HepG2 (cell line): ENCODE measurements around the gene SHISA9. TPM values are rescaled to one million over a fixed set of nuclear protein-coding genes. Genes with fewer than 3 reads are reported as not detected.

Experiments
- ATAC-seq: fragments of 200-7000 bp; cut with Tn5 transposase; 3 replicates; pipeline ENCODE4 v1.9.1; 2020; ENCODE audit warnings: mild to moderate bottlenecking, moderate library complexity
- BruUV-seq: library from RNA; stranded (reverse); fragments of 400-500 nt; replicated peaks from 2 replicates; lab custom pipeline; 2021; lab: Mats Ljungman, UMichigan
- CTCF ChIA-PET: fragments of 300-600 bp; formaldehyde crosslinking; extraction: SDS; loops from one replicate; lab custom pipeline; 2021; ENCODE audit warnings: low total read pairs, inconsistent platforms, low intra/inter-chr PET ratio; lab: Yijun Ruan, JAX
- POLR2A ChIA-PET: fragments of 350-600 bp; sonication (Branson Sonifier 250); formaldehyde crosslinking; loops from one replicate; lab custom pipeline; 2020; ENCODE audit warnings: antibody characterized with exemption, inconsistent platforms; lab: Yijun Ruan, JAX
- DNase-seq: peaks from one replicate; pipeline ENCODE4 v3.0.0-alpha.2; 2015; ENCODE audit warnings: low spot score
- FAIRE-seq: peaks from 3 replicates; lab custom pipeline; 2011; peaks lifted over from hg19 to GRCh38; lab: Jason Lieb, UNC
- H2AFZ ChIP-seq: one replicate; pipeline ENCODE4 v1.6.1; 2011; ENCODE audit warnings: low read length, inconsistent platforms
- H3K27ac ChIP-seq: fragments of 300-600 bp; 3 replicates; pipeline ENCODE4 v1.8.0; 2011; ENCODE audit warnings: mixed run types, mild to moderate bottlenecking, mixed read lengths, low read length, inconsistent platforms; ENCODE audit not compliant: insufficient read depth; ENCODE audit errors: extremely low read length
- H3K27me3 ChIP-seq, 2 experiments: fragments of 200-600 bp in 1 of 2; 2 replicates in 1 of 2; 3 replicates in 1 of 2; pipeline versions ENCODE4 v1.6.0 to v1.8.0; 2011; ENCODE audit warnings: low read length in 2 of 2, mild to moderate bottlenecking in 2 of 2, moderate library complexity in 2 of 2, inconsistent platforms in 1 of 2; ENCODE audit not compliant: insufficient read depth in 2 of 2, control insufficient read depth in 1 of 2
- H3K36me3 ChIP-seq, 2 experiments: fragments of 200-600 bp in 1 of 2; replicated peaks in 1 of 2; 2 replicates in 1 of 2; 3 replicates in 1 of 2; pipeline versions ENCODE4 v1.5.1 to v1.8.0; 2011; ENCODE audit warnings: low read length in 2 of 2, inconsistent platforms in 1 of 2; ENCODE audit not compliant: insufficient read depth in 2 of 2, control insufficient read depth in 1 of 2
- H3K4me1 ChIP-seq: 2 replicates; pipeline ENCODE4 v1.5.1; 2012; ENCODE audit warnings: low read length, inconsistent platforms; ENCODE audit not compliant: insufficient read depth
- H3K4me2 ChIP-seq: 2 replicates; pipeline ENCODE4 v1.6.0; 2011; ENCODE audit warnings: low read depth, low read length, inconsistent platforms
- H3K4me3 ChIP-seq, 3 experiments: fragments of 200-600 bp in 1 of 3; sonication (generic), shearing (Covaris generic) in 1 of 3; replicated peaks in 1 of 3; 2 replicates each; pipeline ENCODE4 v1.5.1; 2011 to 2016; ENCODE audit warnings: low read length in 3 of 3, inconsistent platforms in 2 of 3, low read depth in 2 of 3, mild to moderate bottlenecking in 2 of 3, control low read depth in 1 of 3, mixed read lengths in 1 of 3; ENCODE audit not compliant: insufficient read depth in 1 of 3
- H3K79me2 ChIP-seq: one replicate; pipeline ENCODE4 v1.6.1; 2011; ENCODE audit warnings: low read length, inconsistent platforms; ENCODE audit not compliant: insufficient read depth
- H3K9ac ChIP-seq: 2 replicates; pipeline ENCODE4 v1.6.0; 2011; ENCODE audit warnings: mild to moderate bottlenecking, low read depth, low read length, inconsistent platforms; ENCODE audit not compliant: insufficient read depth
- H3K9me3 ChIP-seq: 2 replicates; pipeline ENCODE4 v1.5.1; 2012; ENCODE audit warnings: mild to moderate bottlenecking, low read length
- H4K20me1 ChIP-seq: 2 replicates; pipeline ENCODE4 v1.6.0; 2011; ENCODE audit warnings: inconsistent platforms, mild to moderate bottlenecking, low read length, moderate library complexity; ENCODE audit not compliant: insufficient read depth
- AKAP8 ChIP-seq: sonication (generic); formaldehyde crosslinking; IDR thresholded peaks from 2 replicates; pipeline ENCODE4 v1.5.1; 2020; ENCODE audit warnings: mild to moderate bottlenecking, missing genetic modification reagents
- DMAP1 ChIP-seq: IDR thresholded peaks from 2 replicates; pipeline ENCODE4 v1.6.1; 2016
- HMG20B ChIP-seq: conservative IDR thresholded peaks from 2 replicates; pipeline ENCODE4 v1.6.1; 2016; ENCODE audit warnings: missing genetic modification reagents, missing compliant biosample characterization
- KDM4B ChIP-seq: sonication (generic); formaldehyde crosslinking; IDR thresholded peaks from 2 replicates; pipeline ENCODE4 v1.4.0; 2020; ENCODE audit warnings: missing genetic modification reagents
- MBNL3 ChIP-seq: fragments of 250-450 bp; sonication (Bioruptor Pico); conservative IDR thresholded peaks from 2 replicates; pipeline ENCODE4 v1.8.0; 2022; ENCODE audit warnings: mild to moderate bottlenecking, inconsistent platforms
- NR1H2 ChIP-seq: sonication (generic); formaldehyde crosslinking; IDR thresholded peaks from 2 replicates; pipeline ENCODE4 v1.8.1; 2022; ENCODE audit warnings: low read depth, missing genetic modification reagents, borderline replicate concordance
- SOX13 ChIP-seq, 3 experiments: fragments of 450-650 bp in 1 of 3; sonication (generic) in 1 of 3; formaldehyde crosslinking in 1 of 3; IDR thresholded peaks in 2 of 3; conservative IDR thresholded peaks in 1 of 3; 2 replicates each; pipeline versions ENCODE4 v1.5.0 to v1.6.1; 2016 to 2020; ENCODE audit warnings: antibody characterized with exemption in 1 of 3, mild to moderate bottlenecking in 1 of 3, missing compliant biosample characterization in 1 of 3, missing genetic modification reagents in 1 of 3, moderate library complexity in 1 of 3
- ZBTB1 ChIP-seq: sonication (generic); formaldehyde crosslinking; IDR thresholded peaks from 2 replicates; pipeline ENCODE4 v1.4.0; 2020; ENCODE audit warnings: missing genetic modification reagents, borderline replicate concordance
- ZBTB7B ChIP-seq: sonication (generic); formaldehyde crosslinking; IDR thresholded peaks from 2 replicates; pipeline ENCODE4 v1.4.0; 2020; ENCODE audit warnings: missing genetic modification reagents
- ZMAT3 ChIP-seq: sonication (generic); formaldehyde crosslinking; conservative IDR thresholded peaks from 2 replicates; pipeline ENCODE4 v1.7.0; 2021; ENCODE audit warnings: missing genetic modification reagents
- ZNF12 ChIP-seq: sonication (generic); formaldehyde crosslinking; IDR thresholded peaks from 2 replicates; pipeline ENCODE4 v1.5.0; 2020; ENCODE audit warnings: missing genetic modification reagents
- ZNF616 ChIP-seq: sonication (generic); formaldehyde crosslinking; IDR thresholded peaks from 2 replicates; pipeline ENCODE4 v1.5.0; 2020; ENCODE audit warnings: low read depth, mild to moderate bottlenecking, missing genetic modification reagents
- ZNF792 ChIP-seq: IDR thresholded peaks from 2 replicates; pipeline ENCODE4 v1.6.1; 2016
- WGBS: methylation state at CpG from one replicate; pipeline ENCODE4 v1.1.6; 2017; ENCODE audit warnings: low lambda C conversion rate; 5-methylcytosine and 5-hydroxymethylcytosine counted together
- in situ Hi-C: cut with HindIII; loops from 2 replicates; pipeline ENCODE4 v1.10.0; 2017; ENCODE audit warnings: low pct_unique_long_range_greater_than_20kb; ENCODE audit not compliant: extremely low pct_ligation_motif_present
- intact Hi-C: fragments of 100-400 bp; cut with micrococcal nuclease; formaldehyde crosslinking; loops from one replicate; pipeline ENCODE4 v1.10.0; 2022; ENCODE audit not compliant: unreplicated experiment
- polyA plus RNA-seq, 8 experiments: library from polyadenylated mRNA; depleted of rRNA in 3 of 8; stranded (reverse) in 7 of 8; unstranded in 1 of 8; fragments of >200 nt; fragmentation: Illumina TruSeq in 4 of 8; extraction: Trizol in 4 of 8; gene quantifications; 2 replicates each; pipeline versions ENCODE4 v1.2.1 to v1.2.3, GENCODE V29; 2011 to 2016; ENCODE audit warnings: low read depth in 4 of 8, missing spikeins in 1 of 8, mixed read lengths in 1 of 8; ENCODE audit not compliant: insufficient read depth in 1 of 8
- total RNA-seq, 5 experiments: library from RNA; depleted of rRNA; stranded (reverse); fragments of >200 nt; fragmentation: Illumina TruSeq; extraction: Trizol; gene quantifications; 2 replicates each; pipeline ENCODE4 v1.2.3, GENCODE V29; 2016; ENCODE audit warnings: low read depth in 1 of 5
- TF ChIP-seq, protein P1 (sequence below): sonication (generic); formaldehyde crosslinking; IDR thresholded peaks from 2 replicates; pipeline ENCODE4 v1.4.0; 2020; ENCODE audit warnings: missing genetic modification reagents, mild to moderate bottlenecking, borderline replicate concordance
- TF ChIP-seq, protein P2 (sequence below): sonication (generic); formaldehyde crosslinking; IDR thresholded peaks from 2 replicates; pipeline ENCODE4 v1.4.0; 2020; ENCODE audit warnings: missing genetic modification reagents, borderline replicate concordance
- TF ChIP-seq, protein P3 (sequence below): IDR thresholded peaks from 2 replicates; pipeline ENCODE4 v1.6.1; 2016; ENCODE audit warnings: missing genetic modification reagents, missing compliant biosample characterization
- TF ChIP-seq, protein P4 (sequence below): sonication (generic); formaldehyde crosslinking; conservative IDR thresholded peaks from 2 replicates; pipeline ENCODE4 v1.4.0; 2020; ENCODE audit warnings: missing genetic modification reagents

Gene SHISA9
- total and polyA plus RNA-seq, 2 of the 13 experiments (the other 11 are each of a cell fraction or from before 2014, with no cell fraction given), result 0.01 TPM; not detected in 1

DNA sequence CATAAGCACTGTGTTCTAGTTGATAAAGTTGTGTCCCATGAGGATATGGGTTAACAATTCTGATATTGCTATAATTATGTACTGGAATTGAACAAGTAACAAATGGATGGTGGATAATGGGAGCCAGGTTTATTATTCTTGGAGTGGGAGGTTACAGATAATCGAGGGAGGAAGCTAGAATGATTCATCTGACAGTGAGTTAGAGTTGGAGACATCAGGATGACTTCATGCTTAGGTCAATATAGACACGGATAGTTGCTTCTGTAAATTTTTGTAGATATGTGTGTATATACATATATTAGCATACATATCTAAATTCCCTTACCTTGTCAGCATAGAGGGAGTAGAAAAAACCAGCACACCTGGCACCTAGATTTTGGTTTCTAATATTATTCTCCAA lies 293.4 kb downstream of the SHISA9 start:
- DNase-seq (no peak), ATAC-seq (no peak), FAIRE-seq (no peak)
- no TSS peak for BruUV-seq
- Histone ChIP-seq H3K36me3 (no peaks in the 10 kb centered on the region), H3K9ac (no peak overlapping the region), H3K9me3 (no peaks in the 10 kb centered on the region), H3K4me1 (no peaks in the 10 kb centered on the region), H3K4me3 (no peak overlapping the region), H3K4me2 (no peak overlapping the region), H3K27ac (no peak overlapping the region), H4K20me1 (no peaks in the 10 kb centered on the region), H3K27me3 (no peaks in the 10 kb centered on the region), H3K79me2 (no peaks in the 10 kb centered on the region), H2AFZ (no peak overlapping the region)
- WGBS, result 1% methylated on average over 2 of the region's 2 CpGs
- ChIA-PET POLR2A (no interaction called here), CTCF (no interaction called here)
- in situ Hi-C loops (no loop called here), intact Hi-C loops (no loop called here)
- TF ChIP-seq HMG20B (CRISPR knock-in tag), result no peak
- TF ChIP-seq ZNF616 (CRISPR knock-in tag), result no peak
- TF ChIP-seq, protein P1, sequence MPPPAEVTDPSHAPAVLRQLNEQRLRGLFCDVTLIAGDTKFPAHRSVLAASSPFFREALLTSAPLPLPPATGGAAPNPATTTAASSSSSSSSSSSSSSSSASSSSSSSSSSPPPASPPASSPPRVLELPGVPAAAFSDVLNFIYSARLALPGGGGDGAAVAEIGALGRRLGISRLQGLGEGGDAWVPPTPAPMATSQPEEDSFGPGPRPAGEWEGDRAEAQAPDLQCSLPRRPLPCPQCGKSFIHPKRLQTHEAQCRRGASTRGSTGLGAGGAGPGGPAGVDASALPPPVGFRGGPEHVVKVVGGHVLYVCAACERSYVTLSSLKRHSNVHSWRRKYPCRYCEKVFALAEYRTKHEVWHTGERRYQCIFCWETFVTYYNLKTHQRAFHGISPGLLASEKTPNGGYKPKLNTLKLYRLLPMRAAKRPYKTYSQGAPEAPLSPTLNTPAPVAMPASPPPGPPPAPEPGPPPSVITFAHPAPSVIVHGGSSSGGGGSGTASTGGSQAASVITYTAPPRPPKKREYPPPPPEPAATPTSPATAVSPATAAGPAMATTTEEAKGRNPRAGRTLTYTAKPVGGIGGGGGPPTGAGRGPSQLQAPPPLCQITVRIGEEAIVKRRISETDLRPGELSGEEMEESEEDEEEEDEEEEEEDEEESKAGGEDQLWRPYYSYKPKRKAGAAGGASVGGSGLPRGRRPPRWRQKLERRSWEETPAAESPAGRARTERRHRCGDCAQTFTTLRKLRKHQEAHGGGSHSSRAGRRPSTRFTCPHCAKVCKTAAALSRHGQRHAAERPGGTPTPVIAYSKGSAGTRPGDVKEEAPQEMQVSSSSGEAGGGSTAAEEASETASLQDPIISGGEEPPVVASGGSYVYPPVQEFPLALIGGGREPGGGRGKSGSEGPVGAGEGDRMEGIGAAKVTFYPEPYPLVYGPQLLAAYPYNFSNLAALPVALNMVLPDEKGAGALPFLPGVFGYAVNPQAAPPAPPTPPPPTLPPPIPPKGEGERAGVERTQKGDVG (CRISPR knock-in tag), result no peak
- TF ChIP-seq, protein P2, sequence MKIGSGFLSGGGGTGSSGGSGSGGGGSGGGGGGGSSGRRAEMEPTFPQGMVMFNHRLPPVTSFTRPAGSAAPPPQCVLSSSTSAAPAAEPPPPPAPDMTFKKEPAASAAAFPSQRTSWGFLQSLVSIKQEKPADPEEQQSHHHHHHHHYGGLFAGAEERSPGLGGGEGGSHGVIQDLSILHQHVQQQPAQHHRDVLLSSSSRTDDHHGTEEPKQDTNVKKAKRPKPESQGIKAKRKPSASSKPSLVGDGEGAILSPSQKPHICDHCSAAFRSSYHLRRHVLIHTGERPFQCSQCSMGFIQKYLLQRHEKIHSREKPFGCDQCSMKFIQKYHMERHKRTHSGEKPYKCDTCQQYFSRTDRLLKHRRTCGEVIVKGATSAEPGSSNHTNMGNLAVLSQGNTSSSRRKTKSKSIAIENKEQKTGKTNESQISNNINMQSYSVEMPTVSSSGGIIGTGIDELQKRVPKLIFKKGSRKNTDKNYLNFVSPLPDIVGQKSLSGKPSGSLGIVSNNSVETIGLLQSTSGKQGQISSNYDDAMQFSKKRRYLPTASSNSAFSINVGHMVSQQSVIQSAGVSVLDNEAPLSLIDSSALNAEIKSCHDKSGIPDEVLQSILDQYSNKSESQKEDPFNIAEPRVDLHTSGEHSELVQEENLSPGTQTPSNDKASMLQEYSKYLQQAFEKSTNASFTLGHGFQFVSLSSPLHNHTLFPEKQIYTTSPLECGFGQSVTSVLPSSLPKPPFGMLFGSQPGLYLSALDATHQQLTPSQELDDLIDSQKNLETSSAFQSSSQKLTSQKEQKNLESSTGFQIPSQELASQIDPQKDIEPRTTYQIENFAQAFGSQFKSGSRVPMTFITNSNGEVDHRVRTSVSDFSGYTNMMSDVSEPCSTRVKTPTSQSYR, result no peak
- TF ChIP-seq SOX13 (IDR thresholded peaks at IDR 0.05), result no peak
- no peak for TF ChIP-seq SOX13 (CRISPR knock-in tag; conservative IDR thresholded peaks at IDR 0.05 in 1 of 2, IDR thresholded peaks at IDR 0.05 in 1 of 2)
- TF ChIP-seq KDM4B, result no peak
- TF ChIP-seq ZNF12 (CRISPR knock-in tag), result no peak
- TF ChIP-seq, protein P3, sequence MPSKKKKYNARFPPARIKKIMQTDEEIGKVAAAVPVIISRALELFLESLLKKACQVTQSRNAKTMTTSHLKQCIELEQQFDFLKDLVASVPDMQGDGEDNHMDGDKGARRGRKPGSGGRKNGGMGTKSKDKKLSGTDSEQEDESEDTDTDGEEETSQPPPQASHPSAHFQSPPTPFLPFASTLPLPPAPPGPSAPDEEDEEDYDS (CRISPR knock-in tag), result no peak
- no peak for TF ChIP-seq ZMAT3 (CRISPR knock-in tag)
- TF ChIP-seq ZBTB7B (CRISPR knock-in tag), result no peak
- TF ChIP-seq MBNL3 (CRISPR knock-in tag), result no peak
- no peak for TF ChIP-seq ZNF792 (CRISPR knock-in tag)
- TF ChIP-seq DMAP1, result no peak
- TF ChIP-seq, protein P4, sequence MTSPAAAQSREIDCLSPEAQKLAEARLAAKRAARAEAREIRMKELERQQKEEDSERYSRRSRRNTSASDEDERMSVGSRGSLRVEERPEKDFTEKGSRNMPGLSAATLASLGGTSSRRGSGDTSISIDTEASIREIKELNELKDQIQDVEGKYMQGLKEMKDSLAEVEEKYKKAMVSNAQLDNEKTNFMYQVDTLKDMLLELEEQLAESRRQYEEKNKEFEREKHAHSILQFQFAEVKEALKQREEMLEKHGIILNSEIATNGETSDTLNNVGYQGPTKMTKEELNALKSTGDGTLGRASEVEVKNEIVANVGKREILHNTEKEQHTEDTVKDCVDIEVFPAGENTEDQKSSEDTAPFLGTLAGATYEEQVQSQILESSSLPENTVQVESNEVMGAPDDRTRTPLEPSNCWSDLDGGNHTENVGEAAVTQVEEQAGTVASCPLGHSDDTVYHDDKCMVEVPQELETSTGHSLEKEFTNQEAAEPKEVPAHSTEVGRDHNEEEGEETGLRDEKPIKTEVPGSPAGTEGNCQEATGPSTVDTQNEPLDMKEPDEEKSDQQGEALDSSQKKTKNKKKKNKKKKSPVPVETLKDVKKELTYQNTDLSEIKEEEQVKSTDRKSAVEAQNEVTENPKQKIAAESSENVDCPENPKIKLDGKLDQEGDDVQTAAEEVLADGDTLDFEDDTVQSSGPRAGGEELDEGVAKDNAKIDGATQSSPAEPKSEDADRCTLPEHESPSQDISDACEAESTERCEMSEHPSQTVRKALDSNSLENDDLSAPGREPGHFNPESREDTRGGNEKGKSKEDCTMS (CRISPR knock-in tag), result no peak
- TF ChIP-seq AKAP8 (CRISPR knock-in tag), result no peak
- TF ChIP-seq NR1H2 (CRISPR knock-in tag), result no peak
- TF ChIP-seq ZBTB1 (CRISPR knock-in tag), result no peak
